ENCODE results near the gene IL31. TPM values are rescaled to one million over a fixed set of nuclear protein-coding genes. Genes with fewer than 3 reads are reported as not detected.

Gene IL31
- total RNA-seq, 1 donor from 2014 or later = not detected

DNA sequence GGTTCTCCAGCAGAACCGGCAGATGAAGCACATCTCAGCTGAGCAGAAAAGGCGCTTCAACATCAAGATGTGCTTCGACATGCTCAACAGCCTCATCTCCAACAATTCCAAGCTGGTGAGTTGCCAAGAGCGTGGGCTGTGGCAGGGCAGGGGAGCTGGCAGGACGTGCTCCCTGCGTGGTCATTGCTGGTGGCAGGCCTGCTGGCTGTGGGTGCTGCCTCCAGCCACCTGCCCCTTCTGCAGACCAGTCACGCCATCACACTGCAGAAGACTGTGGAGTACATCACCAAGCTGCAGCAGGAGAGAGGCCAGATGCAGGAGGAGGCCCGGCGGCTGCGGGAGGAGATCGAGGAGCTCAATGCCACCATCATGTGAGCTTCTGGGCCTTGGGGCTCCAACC lies 35.8 kb downstream of the IL31 start:
- no peak for TF ChIP-seq POLR2AphosphoS5 (IDR thresholded peaks at IDR 0.05; ENCODE audit: insufficient read depth in 1 of 2, low read depth in 1 of 2)
- no peak for TF ChIP-seq POLR2A (IDR thresholded peaks at IDR 0.05)
- TF ChIP-seq, protein P1, sequence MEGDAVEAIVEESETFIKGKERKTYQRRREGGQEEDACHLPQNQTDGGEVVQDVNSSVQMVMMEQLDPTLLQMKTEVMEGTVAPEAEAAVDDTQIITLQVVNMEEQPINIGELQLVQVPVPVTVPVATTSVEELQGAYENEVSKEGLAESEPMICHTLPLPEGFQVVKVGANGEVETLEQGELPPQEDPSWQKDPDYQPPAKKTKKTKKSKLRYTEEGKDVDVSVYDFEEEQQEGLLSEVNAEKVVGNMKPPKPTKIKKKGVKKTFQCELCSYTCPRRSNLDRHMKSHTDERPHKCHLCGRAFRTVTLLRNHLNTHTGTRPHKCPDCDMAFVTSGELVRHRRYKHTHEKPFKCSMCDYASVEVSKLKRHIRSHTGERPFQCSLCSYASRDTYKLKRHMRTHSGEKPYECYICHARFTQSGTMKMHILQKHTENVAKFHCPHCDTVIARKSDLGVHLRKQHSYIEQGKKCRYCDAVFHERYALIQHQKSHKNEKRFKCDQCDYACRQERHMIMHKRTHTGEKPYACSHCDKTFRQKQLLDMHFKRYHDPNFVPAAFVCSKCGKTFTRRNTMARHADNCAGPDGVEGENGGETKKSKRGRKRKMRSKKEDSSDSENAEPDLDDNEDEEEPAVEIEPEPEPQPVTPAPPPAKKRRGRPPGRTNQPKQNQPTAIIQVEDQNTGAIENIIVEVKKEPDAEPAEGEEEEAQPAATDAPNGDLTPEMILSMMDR (IDR thresholded peaks at IDR 0.05) = no peak
- intact Hi-C loops (cut with DNase I) = no loop called here
- H3K4me1 ChIP-seq = no peaks in the 10 kb centered on the region
- H3K36me3 ChIP-seq = peaks cover 0 to 52% of the 10 kb centered on the region in 2 donors
- H3K27ac ChIP-seq = no peak overlapping the region
- no peak for DNase-seq (ENCODE audit: extremely low spot score in 2 of 2)
- no peaks in the 10 kb centered on the region for H3K27me3 ChIP-seq
- H3K4me3 ChIP-seq = no peak overlapping the region
- H3K9me3 ChIP-seq = no peaks in the 10 kb centered on the region

- intact Hi-C loops (cut with DNase I) = no loop called here
- DNase-seq (ENCODE audit: extremely low spot score in 2 of 2) = no peak
- Histone ChIP-seq H3K4me3 (no peak overlapping the region), H3K27ac (no peak overlapping the region), H3K27me3 (no peaks in the 10 kb centered on the region), H3K9me3 (no peaks in the 10 kb centered on the region), H3K36me3 (peaks cover 0 to 52% of the 10 kb centered on the region in 2 donors), H3K4me1 (no peaks in the 10 kb centered on the region)
- no peak for TF ChIP-seq POLR2A (IDR thresholded peaks at IDR 0.05)
- TF ChIP-seq POLR2AphosphoS5 (IDR thresholded peaks at IDR 0.05; ENCODE audit: insufficient read depth in 1 of 2, low read depth in 1 of 2) = no peak
- TF ChIP-seq, protein P1 (IDR thresholded peaks at IDR 0.05) = no peak
Measured at GRCh38 chr12:122137681-122138080, 36.3 kb downstream of the IL31 start.

GRCh38 chr12:122137229-122137628 lies 36.8 kb downstream of the IL31 start:
- no peak overlapping the region for H3K4me3 ChIP-seq
- peaks cover 0 to 52% of the 10 kb centered on the region in 2 donors for H3K36me3 ChIP-seq
- H3K9me3 ChIP-seq = no peaks in the 10 kb centered on the region
- H3K27ac ChIP-seq = no peak overlapping the region
- H3K27me3 ChIP-seq = no peaks in the 10 kb centered on the region
- TF ChIP-seq POLR2AphosphoS5 (IDR thresholded peaks at IDR 0.05; ENCODE audit: insufficient read depth in 1 of 2, low read depth in 1 of 2) (no peak), POLR2A (IDR thresholded peaks at IDR 0.05) (no peak)
- TF ChIP-seq, protein P1 (IDR thresholded peaks at IDR 0.05) = no peak
- intact Hi-C loops (cut with DNase I) = no loop called here
- no peaks in the 10 kb centered on the region for H3K4me1 ChIP-seq
- DNase-seq (ENCODE audit: extremely low spot score in 2 of 2) = no peak

DNA sequence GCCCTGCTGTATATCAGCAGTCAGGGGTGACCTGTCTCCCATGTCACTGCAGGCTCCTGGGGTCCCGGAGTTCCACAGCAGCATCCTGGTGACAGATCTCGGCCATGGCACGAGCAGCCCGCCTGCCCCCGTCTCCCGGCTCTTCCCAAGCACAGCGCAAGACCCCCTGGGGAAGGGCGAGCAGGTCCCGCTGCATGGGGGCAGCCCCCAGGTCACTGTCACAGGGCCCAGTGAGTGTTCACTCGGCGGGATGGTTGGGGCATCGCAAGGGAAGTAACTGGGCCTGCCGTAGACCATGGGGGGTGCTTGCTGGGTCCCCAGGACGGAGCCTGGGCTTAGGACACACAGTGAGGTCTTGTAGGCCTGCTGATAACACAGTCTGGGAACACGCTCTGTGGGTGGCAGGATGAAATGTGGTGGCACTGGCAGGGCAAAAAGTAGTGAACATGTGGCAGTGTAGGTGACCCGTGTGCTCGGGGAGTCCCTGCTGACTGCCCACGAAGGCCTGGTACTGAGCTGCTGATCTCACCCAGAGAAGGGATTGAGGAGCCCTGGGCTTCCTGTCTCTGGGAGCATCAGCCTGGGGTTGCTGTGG lies 38.5 kb downstream of the IL31 start:
- Histone ChIP-seq H3K27me3 (no peaks in the 10 kb centered on the region), H3K4me1 (no peaks in the 10 kb centered on the region), H3K9me3 (no peaks in the 10 kb centered on the region), H3K27ac (no peak overlapping the region), H3K36me3 (peaks cover 0 to 41% of the 10 kb centered on the region in 2 donors), H3K4me3 (no peak overlapping the region)
- no peak for TF ChIP-seq POLR2AphosphoS5 (IDR thresholded peaks at IDR 0.05; ENCODE audit: insufficient read depth in 1 of 2, low read depth in 1 of 2)
- TF ChIP-seq POLR2A (IDR thresholded peaks at IDR 0.05) = no peak
- TF ChIP-seq, protein P1 (IDR thresholded peaks at IDR 0.05) = no peak
- intact Hi-C loops (cut with DNase I) = no loop called here
- no peak for DNase-seq (ENCODE audit: extremely low spot score in 2 of 2)

GRCh38 chr12:122133192-122133950 lies 40.6 kb downstream of the IL31 start:
- Histone ChIP-seq H3K4me1 (no peaks in the 10 kb centered on the region), H3K27ac (no peak overlapping the region), H3K4me3 (no peak overlapping the region), H3K36me3 (peaks cover 0 to 57% of the 10 kb centered on the region in 2 donors), H3K9me3 (no peaks in the 10 kb centered on the region), H3K27me3 (no peaks in the 10 kb centered on the region)
- DNase-seq (ENCODE audit: extremely low spot score in 2 of 2) = no peak
- TF ChIP-seq, protein P1 (IDR thresholded peaks at IDR 0.05) = no peak
- no peak for TF ChIP-seq POLR2AphosphoS5 (IDR thresholded peaks at IDR 0.05; ENCODE audit: insufficient read depth in 1 of 2, low read depth in 1 of 2)
- no peak for TF ChIP-seq POLR2A (IDR thresholded peaks at IDR 0.05)
- intact Hi-C loops (cut with DNase I) = no loop called here
